Measurements from ENCODE around the gene OPCML.

The OPCML gene

GRCh38 chr11:133300666-133301065 is 231.6 kb downstream of the OPCML start:
- no peak for DNase-seq (ENCODE audit: low read depth)
- TF ChIP-seq, protein P1, sequence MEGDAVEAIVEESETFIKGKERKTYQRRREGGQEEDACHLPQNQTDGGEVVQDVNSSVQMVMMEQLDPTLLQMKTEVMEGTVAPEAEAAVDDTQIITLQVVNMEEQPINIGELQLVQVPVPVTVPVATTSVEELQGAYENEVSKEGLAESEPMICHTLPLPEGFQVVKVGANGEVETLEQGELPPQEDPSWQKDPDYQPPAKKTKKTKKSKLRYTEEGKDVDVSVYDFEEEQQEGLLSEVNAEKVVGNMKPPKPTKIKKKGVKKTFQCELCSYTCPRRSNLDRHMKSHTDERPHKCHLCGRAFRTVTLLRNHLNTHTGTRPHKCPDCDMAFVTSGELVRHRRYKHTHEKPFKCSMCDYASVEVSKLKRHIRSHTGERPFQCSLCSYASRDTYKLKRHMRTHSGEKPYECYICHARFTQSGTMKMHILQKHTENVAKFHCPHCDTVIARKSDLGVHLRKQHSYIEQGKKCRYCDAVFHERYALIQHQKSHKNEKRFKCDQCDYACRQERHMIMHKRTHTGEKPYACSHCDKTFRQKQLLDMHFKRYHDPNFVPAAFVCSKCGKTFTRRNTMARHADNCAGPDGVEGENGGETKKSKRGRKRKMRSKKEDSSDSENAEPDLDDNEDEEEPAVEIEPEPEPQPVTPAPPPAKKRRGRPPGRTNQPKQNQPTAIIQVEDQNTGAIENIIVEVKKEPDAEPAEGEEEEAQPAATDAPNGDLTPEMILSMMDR (conservative IDR thresholded peaks at IDR 0.05; ENCODE audit: low read length), result no peak
- H3K4me3 ChIP-seq (ENCODE audit: low read length), result no peak overlapping the region

GRCh38 chr11:133291780-133292179 is 240.5 kb downstream of the OPCML start:
- DNase-seq (ENCODE audit: low read depth), result no peak
- no peak overlapping the region for H3K4me3 ChIP-seq (ENCODE audit: low read length)
- TF ChIP-seq, protein P1 (conservative IDR thresholded peaks at IDR 0.05; ENCODE audit: low read length), result no peak

DNA sequence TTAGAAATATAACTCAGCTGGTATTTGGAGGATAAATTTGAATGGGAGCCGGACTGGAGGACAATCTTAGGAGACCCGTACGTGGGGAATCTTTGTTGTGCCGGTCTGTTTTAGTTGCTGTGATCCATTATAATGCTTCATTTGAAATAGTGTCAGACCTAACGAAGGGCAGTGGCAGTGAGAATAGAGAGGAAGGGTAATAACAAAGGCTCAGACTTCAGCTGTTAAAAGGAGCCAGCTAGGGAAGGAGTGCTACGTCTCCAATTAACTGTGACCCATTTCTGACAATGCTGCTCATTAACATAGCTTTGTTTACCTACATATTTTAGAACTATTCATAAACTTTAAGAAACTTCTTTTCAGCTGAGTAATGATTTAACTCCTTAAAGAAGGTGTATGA is 246.9 kb downstream of the OPCML start:
- TF ChIP-seq, protein P1 (conservative IDR thresholded peaks at IDR 0.05; ENCODE audit: low read length), result no peak
- DNase-seq (ENCODE audit: low read depth), result no peak
- no peak overlapping the region for H3K4me3 ChIP-seq (ENCODE audit: low read length)

DNA sequence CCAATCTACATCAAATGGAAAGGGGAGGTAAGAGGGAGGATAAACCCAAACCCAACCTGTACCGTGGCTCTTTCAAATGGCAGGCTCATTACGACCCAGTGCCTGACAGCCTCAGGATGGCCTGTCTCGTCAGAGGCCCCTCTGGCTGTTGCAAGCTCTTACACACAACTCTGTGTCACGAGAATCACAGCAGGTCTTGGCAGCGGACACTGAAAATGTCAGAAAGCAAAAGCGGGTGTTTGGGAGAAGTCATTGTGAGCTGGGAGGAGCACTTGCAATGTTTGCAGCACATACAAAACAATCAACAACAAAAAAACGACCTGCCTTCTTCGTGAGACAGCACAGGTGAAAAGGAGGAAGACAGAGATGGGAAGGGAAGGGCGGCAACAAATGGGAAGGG is 248.1 kb downstream of the OPCML start:
- DNase-seq (ENCODE audit: low read depth), result no peak
- TF ChIP-seq, protein P1 (conservative IDR thresholded peaks at IDR 0.05; ENCODE audit: low read length), result no peak
- H3K4me3 ChIP-seq (ENCODE audit: low read length), result no peak overlapping the region

DNA sequence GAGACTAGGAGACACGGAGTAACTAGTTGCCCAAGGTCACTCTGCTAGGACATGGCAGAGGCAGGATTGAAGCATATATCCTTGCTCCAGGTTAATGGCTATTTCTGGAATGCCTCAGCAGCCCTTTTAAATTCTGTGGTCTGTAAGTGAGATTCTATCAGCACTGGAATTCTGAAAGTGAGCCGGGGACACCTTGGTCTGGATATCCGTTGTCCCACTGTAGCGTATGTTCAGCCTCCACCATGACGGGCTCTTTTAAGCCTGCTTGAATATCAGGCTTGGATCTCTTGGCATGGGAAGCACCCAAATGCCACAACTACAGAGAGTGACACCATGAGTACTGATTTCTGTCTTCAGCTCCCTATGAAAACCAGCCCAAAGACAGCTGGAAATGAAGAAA is 254.4 kb downstream of the OPCML start:
- DNase-seq (ENCODE audit: low read depth), result no peak
- TF ChIP-seq, protein P1 (conservative IDR thresholded peaks at IDR 0.05; ENCODE audit: low read length), result no peak
- no peak overlapping the region for H3K4me3 ChIP-seq (ENCODE audit: low read length)

DNA sequence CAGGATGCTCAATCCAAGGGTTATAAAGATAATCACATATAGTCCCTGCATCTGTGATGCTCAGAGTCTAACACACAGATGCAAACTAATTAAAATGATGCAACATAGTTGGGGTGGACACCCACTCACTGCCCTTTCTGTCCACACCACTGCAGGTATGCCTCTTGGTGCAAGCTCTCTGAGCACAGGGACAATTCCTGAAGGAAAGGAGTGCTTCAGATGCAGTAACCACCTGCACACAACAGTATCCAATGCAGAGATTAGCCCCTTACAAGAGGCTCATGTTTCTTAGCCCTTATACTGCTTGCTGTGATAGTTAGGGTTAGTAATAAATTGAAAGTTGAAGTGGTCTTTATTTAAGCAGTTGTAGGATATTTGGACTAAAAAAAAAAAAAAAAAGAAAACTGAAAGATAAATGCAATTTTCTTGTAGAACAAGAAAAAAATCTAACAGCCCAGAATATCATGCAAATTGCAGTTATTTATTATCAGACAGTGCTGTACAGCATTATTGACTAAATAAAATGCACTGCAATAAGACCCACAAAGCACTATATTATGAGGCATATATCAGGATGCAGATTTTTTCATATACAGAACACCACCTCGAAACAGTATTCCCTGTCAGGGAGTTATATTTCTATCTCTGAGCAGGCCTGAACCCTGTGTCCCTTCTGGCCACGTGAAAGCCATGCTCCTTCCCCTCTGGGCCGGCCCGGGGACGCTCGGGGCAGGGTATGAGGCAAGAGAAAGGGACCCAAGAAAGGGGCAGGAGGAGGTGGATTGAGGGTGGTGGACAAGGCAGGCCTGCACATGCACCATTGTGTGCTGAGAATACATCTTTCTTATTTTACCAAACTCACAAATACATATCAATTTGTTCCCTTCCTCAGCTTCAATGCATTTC is 260.2 kb downstream of the OPCML start:
- no peak overlapping the region for H3K4me3 ChIP-seq (ENCODE audit: low read length)
- no peak for DNase-seq (ENCODE audit: low read depth)
- TF ChIP-seq, protein P1 (conservative IDR thresholded peaks at IDR 0.05; ENCODE audit: low read length), result no peak

- H3K4me3 ChIP-seq (ENCODE audit: low read length), result no peak overlapping the region
- DNase-seq (ENCODE audit: low read depth), result no peak
- TF ChIP-seq, protein P1 (conservative IDR thresholded peaks at IDR 0.05; ENCODE audit: low read length), result no peak
These were observed 261.1 kb downstream of the OPCML start for GRCh38 chr11:133271206-133271605.

All from AG10803 (cell line).